T-helper 1 cell (primary cell): ENCODE data around the gene CRISPLD2.
A peak's percentile ranks its signal among the peaks of the same experiment; 100 is the strongest.

ENCODE experiments used
- DNase-seq, 5 donors: peaks; one replicate each; pipeline ENCODE4 v3.0.0-alpha.2; 2012 to 2020

The CRISPLD2 gene

DNA sequence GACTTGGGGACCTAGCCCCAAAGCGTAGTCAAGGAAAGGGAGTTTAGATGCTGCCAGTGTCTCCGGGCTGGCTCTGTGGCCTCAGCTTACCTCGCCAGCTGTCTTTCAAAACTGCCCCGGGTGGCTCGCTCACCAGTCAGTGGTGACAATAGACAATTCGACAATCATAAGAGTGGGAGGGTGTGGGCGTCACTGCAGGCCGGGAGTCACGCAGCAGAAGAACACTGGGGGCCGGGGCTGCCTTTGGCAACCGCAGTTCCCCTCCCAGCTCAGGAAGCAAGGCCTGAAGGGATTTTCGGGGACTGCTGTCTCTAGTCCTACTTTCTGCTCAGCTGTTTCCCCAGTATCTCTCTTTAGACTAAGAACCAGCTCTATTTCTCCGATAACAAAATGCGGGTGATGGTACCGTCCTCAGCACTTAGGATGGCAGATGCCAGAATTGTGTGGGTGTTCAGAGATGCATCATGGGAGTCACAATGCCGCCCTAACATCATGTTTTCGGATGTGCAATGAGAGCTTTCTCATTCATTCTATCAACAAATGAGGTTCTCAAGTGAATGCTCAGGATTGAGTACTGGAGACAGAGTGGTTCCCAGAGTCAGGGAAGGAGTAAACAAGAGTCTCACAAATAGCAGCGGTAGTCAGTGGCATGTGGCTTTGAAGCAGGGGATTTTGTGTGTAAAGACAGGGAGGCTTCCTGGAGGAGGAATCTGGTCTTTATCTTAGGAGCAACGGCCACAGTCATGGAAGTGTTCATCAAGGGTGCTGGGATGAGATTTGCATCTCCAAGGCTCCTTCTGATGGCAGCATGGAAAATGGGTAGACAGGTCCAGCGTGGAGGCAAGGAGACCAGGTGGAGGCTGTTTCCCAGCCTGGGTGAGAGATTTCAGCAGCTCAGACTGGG lies 98.5 kb downstream of the CRISPLD2 start:
- DNase-seq: no peak

DNA sequence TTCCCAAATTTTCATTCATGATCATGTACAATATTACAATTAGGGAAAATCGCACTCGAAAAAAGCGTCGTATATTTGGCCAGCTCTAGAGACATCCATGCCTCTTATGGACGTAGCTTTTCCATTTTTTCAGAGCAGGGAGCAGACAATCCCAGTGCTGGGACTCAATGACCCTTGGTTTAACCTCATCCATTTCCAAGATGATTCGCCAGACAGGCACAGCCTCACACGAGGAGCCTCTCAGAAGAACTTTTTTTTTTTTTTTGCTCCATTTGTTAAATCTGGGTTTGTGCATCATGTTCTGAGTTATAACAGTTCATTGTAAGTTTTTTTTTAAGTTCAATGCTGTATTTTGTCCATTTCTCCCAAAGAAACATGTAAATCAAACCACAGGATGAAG lies 99.5 kb downstream of the CRISPLD2 start:
- no peak for DNase-seq

DNA sequence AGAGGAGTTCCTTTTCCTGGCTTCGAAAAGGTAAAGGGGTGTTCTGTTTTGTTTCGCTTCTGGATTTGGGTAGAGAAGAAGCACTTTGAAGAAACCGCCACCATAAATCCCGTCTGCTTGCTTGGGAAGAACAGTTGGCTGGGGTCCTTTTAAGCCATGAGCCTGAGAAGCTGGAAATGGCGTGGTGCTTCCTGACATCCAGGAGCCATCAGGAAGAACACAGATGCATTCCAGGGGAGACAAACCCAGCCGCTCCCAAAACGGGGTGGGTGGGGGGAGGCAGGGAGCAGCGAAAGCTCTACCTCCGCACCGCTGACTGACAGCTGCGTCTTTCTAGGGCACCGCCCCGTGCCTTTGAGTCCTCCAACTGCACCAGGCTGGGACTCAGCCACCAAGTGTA lies 99.9 kb downstream of the CRISPLD2 start:
- no peak for DNase-seq

DNA sequence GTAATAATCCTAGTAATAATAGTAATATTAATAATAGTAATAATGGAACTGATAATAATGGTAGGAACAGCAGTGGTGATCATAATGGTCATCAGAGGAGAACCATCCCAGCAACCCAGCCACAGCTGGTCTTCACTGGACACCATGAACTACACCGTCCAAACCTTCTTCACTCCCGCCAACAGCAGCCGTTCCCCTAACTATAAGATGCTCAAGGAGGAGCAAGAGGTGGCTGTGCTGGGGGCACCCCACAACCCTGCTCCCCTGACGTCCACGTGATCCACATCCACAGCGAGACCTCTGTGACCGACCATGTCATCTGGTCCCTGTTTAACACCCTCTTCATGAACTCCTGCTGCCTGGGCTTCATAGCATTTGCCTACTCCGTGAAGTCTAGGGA lies 100.5 kb downstream of the CRISPLD2 start:
- DNase-seq: no peak

DNA sequence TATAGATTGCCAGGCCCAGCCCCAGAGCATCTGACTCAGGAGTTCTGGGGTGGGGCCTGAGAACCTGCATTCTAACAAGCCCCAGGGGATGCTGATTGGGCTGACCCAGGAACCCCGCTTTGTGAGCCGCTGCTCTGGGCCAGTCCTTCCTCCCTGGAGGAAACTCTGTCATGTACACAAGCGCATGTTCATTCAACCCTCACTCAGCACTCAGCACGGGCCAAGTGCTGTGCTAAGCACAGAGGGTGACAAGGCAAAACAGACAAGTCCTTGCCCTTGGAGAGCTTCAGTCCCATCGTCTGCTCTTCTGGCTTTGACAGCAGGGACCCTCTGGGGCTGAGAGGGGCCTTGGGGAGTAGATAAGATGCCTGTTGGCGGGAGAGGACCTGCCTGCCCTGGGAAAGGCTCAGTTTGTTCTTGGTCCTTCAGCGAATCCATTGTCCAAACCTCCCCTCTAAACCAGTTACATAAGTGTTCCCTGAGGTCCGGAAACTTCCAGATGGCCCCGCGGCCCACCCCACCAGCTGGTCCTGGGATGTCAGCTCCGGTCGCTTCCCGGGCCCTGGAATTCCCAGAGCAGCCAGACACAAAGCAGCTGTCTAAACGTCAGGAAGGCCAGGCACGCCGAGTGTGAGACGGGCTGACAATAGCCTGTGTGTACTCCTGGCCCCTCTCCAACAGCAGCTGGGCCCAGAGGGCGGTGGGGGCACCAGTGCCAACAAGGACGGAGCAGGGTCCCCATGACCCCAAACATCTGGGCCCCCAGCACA lies 102.8 kb downstream of the CRISPLD2 start:
- no peak for DNase-seq

DNA sequence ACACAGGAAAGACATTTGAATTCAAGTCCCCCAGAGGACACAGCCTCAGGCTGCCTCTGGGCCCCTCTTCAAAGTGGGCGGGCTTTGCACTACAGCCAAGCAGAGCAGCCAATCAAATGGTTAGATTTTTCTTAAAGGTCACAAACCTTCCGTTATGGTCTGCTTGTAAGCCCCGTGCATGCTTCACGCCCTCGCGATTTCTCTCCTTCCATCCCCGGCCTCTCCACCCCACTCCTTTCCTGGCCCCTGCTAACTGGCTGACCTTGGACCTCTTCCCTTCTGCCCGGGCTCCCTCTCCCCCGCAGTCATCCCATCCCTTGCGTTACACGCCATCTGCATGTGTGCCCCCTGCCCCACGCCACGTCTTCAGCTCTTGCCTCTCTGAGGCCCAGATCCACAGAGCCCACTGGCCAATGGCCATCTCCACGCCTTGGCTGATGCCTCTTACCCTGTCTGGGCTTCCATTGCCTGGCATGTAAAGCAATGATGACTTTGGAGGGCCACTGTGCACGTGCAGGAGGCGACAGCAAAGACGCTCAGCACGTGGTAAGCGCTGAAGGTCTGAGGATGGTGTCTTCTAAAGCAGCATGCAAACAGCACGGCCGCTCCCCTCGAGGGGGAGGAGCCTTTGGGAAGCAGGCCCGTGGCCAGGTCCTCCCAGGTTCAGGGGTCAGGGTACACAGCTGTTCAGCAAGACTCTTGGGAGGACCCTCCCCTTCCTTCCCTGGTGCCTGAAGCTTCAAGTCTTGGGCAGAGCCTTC lies 104.7 kb downstream of the CRISPLD2 start:
- DNase-seq: no peak

DNA sequence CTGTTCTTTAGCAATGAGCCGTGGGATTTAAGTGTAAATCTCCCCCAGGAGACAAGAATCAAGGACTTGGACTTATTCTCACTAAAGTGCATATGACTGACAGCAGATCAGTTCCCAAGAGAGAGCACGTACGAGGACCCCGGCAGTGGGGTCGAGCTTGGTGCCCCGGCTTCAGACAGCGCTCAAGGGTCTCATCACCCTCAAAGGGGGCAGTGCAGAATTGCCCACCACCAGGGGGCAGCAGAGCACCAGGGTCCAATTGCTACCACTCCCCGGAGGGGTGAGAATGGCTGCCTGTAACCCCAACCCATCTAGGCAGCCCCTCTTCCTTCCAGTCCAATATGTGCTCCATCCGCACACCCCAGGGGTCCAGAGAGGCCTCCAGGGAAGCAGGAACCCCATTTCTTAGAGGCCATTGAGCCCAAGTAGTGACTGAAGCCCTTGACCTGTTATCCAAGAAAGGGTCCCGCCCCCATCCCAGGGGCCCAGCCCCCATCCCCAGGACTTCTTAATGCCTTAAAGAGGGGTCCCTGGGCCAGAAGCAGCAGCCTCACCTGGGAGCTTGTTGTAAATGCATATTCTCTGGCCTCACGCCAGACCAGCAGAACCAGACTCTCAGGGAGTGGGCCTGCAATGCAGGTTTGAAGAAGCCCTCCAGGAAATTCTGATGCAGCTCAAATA lies 105.4 kb downstream of the CRISPLD2 start:
- DNase-seq: peak; percentile 29 to 66 (median 54)

DNA sequence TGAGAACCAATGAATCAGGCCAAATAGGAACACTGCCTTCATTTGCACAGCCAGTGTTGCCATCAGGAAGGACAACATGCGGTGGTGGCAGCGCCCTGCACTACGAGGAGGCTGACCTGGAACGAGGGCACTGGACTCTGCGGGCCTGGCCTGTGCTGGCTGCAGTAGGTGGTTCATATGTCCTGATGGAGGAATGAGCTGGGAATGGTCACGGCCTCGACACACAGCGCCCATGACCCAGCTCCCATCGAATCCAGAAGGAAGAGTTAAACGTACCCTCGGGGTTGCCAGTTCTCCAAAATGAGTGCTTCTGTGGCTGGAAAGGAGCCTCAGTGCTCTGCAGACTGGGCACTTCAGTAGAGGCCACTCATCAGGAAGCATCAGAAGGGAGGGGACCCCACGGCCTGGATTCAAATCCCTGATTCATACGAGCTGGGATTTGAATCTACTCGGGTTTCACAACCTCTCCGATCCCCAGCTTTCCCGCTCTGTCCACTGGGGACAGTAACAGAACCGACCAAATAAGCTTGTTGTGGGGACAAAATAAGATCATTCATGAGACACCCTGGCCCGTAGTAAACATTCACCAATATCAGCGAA lies 106.1 kb downstream of the CRISPLD2 start:
- DNase-seq: no peak

DNA sequence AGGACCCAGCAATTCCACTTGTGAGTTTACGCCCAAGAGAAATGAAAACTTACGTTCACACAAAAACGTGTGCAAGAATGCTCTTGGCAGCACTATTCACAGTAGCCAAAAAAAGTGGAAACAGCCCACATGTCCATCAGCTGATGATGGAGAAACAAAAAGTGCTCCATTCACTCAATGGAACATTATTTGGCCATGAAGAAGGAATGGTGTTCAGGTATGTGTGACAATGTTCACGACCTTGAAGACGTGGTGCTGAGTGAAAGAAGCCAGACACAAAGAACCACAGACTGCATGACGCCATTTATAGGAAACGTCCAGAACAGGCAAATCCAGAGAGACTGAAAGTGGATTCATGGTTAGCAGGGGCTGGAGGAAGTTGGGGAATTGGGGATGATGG lies 106.7 kb downstream of the CRISPLD2 start:
- DNase-seq: no peak

DNA sequence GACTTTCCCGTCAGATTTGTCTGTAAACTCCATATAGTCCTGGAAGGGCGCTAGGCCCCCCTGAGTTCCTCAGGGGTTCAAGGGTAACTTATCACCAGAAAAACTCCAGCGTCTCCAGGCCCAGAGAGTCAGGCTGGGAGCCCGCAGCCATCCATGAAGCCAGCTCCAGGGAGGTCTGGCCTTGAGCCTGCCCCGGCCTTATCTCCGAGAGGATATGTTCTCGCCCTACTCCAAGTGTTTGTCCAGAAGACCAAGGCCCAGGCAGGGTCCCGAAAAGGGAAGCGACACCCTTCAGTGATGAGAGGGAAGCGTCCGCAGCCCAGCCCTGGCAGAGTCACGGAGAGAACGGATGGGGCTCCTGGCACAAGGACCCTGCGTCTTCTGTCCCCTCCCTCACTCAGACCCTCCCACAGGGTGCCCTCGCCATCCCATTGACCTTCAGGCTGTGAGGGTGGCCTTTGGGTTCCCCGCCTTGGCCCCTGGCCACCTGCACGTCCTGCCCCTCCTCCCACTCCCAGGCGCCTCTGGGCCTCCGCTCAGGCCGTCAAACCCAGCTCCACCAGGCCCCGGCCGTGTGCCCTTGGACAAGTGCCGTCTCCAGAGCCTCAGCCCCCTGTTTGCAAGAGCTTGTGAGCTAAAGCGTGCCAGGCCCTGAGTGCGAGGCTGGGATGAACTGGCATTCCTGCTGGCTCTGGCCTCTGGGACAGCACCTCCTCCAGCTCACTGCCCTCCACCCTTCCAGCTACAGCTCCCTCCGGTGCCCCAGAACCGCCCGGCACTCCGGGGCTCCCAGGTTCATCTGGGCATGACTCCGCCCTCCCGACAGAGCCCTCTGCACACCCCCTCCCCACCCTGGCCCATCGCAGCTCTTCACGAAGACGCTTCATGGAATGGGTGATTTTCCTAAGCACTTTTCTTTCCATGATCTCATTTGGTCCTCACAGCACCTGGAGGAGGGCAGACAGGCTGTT lies 108.1 kb downstream of the CRISPLD2 start:
- no peak for DNase-seq

DNA sequence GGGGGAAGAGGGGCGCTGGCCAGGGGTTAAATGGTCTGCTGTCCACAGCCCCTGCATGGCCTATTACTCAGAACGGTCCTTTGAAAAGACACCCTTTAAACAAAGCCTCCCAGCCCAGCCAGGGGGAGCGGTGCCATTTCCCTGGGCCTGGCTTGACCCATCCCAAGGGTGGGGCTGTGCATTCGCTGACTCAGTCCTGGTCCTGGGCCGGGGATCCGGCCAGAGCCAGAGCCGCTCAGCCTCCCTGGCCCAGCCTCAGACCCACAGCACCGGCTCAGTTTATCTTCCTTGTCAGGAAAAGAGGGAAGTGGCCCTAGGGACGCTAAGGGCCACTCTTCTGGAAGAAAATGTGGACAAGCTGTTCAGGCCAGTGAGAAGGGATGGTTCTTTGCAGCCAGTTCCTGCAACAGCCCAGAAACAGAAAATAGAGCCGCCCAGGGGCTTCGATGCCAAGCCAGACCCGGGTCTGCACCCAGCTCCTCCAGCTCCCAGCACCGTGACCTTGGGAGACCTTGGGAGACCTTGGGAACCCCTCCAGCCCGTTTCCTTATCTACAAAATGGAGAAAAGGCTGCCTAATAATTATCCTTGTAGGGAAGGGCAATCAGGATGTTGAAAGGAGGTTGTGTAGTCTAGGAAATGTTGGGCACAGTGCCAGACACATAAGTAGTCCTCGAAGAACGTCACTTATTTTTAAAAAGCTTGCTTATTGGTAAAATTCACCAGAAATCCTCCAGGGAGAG lies 109.1 kb downstream of the CRISPLD2 start:
- no peak for DNase-seq

DNA sequence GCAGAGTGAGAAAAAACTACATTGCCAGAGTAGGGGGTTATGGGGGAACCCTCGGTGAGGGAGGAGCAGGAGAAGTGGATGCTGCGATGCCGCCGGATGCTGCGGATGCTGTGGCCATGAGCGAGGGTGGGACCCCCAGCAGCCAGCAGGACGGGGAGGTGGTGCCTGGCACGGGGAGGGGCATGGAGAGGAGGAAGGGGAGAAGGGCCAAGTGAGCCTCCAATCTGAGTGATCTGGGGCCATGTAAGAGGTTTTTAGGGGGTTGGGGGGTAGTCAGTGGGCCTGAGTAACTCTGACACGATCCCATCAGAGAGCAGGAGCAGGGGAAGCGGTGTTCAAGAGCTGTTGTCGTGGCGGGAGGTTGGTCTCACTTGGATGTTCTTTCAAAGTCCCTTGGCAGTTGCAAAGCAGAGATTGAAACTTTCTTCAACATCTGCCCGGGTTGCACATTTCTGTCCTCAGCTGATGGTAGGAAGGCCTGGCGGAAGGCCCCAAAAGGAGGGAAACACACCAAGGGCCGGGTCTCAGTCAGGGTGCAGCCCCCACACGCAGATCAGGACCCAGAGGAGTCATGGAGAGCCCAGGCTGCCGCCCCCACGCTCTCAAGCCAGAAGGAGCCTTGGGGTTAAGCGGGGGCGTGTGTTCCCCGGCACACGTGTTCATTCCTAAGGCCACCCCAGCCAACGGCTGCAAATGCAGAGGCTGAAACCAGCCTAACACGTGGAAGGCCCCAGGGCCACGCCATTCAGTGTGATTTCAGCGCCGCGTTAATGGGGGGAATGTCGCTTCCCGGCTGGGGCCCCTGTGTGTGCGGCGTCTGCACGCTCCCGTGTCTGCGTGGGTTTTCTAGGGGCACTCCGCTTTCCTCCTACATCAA lies 109.9 kb downstream of the CRISPLD2 start:
- DNase-seq: no peak

DNA sequence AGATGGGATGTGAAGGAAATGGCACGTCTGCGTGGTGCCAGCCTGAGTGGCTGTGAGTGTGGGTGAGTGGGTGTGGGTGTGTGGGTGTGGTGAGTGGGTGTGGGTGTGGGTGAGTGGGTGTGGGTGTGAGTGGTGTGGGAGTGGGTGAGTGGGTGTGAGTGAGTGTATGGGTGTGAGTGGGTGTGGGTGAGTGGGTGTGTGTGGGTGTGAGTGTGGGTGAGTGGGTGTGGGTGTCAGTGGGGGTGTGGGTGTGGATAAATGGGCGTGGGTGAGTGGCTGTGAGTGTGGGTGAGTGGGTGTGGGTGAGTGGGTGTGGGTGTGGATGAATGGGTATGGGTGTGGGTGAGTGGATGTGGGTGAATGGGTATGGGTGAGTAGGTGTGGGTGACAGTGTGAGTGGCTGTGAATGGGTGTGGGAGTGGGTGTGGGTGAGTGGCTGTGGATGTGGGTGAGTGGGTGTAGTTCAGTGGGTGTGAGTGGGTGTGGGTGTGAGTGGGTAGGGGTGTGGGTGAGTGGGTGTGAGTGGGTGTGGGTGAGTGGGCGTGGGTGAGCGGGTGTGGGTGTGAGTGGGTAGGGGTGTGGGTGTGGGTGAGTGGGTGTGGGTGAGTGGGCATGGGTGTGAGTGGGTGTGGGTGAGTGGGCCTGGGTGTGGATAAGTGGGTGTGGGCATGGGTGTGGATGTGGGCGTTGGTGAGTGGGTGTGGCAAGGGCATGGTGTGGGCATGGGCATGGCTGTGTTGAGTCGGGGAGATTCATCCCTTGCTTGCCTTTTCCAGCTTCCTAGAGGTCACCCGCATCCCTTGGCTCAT lies 110.7 kb downstream of the CRISPLD2 start:
- DNase-seq: no peak

DNA sequence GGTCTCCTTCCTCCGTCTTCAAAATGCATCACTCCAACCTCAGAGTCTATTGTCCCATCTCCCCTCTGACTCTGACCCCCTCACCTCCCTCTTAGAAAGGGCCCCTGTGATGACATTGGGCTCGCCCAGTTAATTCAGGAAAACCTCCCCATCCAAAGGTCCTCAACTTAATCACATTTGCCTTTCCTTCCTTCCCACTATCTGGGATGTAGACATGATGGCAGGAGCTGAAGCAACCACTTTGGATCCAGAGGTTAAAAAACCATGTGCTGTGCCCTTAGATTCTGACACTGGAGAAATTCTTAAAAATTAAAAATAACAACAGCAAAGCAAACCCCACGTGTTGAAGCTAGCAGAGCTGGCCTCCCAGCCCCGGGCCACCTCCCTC lies 111.3 kb downstream of the CRISPLD2 start:
- no peak for DNase-seq

DNA sequence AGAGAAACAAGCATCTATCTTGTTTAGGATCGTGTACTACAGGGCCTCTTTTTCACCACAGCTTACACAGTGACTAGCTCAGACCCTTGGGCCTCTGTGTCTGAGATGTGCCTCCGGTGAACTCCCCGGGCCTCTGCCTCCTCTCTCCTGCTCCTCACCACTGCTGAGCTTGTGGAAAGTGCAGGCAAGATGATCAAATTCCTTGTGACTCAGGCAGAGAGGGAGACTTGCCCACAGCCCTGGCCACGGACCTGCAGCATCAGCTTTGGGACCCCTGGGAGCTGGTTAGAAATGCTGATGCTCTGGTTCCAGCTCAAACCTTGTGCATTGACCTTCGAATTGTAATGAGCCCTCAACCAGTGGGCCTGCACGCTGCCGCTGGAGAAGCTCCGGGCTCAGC lies 111.7 kb downstream of the CRISPLD2 start:
- no peak for DNase-seq

DNA sequence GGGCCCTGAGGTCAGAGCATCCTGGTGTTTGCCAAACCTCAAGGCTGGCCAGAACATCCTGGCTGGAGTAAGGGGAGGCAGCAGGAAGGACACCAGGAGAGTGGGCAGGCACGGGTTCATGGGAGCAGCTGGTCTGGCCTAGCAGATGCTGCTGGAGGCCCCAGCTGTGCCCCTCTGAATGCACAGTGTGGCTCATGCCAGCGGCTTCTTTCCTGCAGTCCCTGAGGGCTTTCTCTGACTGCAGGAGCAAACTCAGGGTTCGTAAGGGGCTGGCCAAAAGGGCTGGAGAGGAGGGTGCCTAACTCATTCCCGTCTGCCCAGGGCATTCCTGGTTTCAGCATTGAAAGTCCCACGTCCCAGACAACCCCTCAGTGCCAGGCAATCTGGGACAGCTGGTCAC lies 112.9 kb downstream of the CRISPLD2 start:
- DNase-seq: no peak

DNA sequence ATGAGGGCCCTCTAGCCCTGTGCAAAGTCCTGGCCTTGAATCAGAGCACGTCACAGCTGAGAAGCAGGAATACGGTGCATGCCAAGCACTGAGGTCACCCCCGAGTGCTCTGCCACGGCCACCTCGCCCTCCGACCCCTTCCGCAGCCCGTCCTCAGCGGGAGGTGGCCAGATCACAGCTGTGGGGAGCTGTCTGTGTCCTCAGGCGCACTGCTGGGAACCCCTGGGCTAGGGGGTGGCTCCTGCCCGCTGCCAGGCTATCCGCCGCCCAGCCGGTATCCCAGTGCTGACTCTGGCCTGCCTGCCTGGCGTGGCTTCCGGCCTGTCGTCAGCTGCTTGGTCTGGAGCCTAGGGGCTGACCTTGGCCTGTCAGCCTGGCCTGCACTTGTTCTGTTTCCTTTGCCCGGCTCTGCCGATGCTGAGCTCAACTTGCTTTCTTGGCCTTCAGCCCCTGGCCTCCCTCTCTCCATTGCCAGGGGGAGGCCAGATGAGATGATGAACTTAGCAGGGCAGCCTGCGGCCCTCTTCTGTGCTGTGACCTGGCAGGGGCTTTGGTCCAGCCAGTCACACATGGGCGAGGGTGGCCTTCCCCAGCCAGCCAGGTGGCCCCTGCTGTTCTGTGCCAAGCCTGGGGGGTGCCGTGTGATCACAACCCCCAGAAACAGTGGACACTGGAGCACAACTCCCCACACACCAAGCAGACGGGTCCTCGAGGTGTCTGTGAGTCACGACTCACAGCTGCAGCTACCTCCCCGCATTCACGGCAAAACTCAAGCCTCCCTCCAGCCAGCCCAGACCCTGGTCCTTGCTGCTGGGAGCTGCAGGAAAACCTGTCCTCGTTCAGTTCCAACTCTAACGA lies 114.2 kb downstream of the CRISPLD2 start:
- no peak for DNase-seq
